Measurements from ENCODE around the gene TBC1D24.
"Not testable (repeated sequence)": the region's sequence is repeated elsewhere in the genome, so short reads cannot be mapped to it uniquely, and the experiment has no call there.

TBC1D24 gene

DNA sequence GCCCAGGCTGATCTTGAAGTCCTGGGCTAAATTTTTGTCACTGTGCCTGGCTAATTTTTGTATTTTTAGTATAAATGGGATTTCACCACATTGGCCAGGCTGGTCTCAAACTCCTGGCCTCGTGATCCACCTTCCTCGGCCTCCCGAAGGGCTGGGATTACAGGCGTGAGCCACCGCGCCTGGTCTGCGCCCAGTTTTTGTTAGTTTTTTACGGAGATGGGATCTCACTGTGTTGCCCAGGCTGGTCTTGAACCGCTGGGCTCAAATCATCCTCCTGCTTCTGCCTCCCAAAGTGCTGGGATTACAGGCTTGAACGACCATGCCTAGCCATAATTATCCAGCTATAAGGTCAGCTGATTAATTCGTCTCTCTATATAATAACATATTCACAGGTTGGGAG is 59.0 kb downstream of the TBC1D24 start:
- no peak for DNase-seq

DNA sequence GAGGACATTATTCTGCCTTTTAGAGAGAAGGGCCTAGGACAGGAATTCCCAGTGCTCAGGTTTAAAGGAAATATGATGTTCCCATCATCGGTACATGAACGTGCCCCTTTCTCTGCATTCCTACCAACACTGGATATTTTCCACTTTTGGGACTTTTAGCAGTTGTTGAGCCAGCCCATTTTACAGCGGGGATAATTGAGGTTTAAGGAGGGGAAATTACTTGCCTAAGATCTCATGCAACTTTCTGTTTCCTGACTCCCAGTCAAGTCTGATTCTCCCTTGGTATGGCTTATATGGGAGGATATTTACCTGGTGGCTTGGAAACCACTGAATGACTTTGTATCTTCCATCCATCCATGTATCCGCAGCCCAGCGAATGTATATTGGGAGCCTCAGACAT is 59.4 kb downstream of the TBC1D24 start:
- DNase-seq = not testable (repeated sequence)

DNA sequence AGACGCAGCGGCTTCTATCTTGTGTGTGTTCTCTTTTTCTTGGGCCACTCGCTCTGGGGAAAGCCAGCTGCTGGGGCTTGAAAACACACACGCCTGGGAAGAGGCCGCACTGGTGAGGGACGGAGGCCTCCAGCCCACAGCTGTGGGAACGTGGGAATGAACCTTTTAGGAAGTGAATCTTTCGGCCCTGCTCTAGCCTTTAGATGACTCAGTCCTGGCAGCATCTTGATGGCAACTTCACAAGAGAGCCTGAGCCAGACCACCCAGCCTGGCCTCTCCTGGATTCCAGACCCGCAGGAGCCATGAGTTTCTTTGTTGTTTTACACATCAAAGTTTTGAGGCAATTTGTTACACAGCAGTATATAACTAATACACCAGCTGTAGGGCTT is 60.7 kb downstream of the TBC1D24 start:
- peak; percentile 41 for DNase-seq

GRCh38 chr16:2537451-2538379 is 62.8 kb downstream of the TBC1D24 start, which contains the start of gene PDPK1:
Gene PDPK1, plus strand, starts transcription at chr16:2538021. Its CDS starts 92 bp downstream, at chr16:2538113.
- DNase-seq = peak; percentile 96

DNA sequence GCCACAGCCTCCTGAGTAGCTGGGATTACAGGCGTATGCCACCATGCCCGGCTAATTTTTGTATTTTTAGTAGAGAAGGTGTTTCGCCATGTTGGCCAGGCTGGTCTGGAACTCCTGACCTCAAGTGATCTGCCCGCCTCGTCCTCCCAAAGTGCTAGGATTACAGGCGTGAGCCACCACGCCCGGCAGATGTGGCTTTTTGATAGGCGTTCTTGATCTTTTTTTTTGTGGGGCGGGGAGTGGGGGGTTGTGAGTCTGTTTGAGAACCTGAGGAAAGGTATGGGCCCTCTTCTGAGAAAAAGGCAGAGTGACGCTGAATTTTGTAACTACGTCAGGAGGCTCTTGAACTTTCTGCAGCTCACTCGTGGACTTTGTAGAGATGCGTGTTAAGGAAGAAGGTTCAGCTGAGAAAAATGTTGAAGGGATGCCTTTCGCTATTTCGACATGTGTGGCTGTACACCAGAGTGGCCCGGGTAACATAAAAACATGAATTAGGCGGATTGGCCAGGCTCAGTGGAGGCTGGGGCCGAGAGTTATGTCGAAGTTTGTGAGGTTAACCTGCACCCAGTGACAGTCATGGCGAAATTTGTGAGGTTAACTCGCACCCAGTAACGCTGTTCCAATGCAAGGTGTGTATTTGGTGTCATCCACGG is 64.4 kb downstream of the TBC1D24 start:
- not testable (repeated sequence) for DNase-seq

GRCh38 chr16:2539845-2540458 is 65.0 kb downstream of the TBC1D24 start:
- DNase-seq = not testable (repeated sequence)

GRCh38 chr16:2540912-2541311 is 66.0 kb downstream of the TBC1D24 start:
- DNase-seq = peak; percentile 47

DNA sequence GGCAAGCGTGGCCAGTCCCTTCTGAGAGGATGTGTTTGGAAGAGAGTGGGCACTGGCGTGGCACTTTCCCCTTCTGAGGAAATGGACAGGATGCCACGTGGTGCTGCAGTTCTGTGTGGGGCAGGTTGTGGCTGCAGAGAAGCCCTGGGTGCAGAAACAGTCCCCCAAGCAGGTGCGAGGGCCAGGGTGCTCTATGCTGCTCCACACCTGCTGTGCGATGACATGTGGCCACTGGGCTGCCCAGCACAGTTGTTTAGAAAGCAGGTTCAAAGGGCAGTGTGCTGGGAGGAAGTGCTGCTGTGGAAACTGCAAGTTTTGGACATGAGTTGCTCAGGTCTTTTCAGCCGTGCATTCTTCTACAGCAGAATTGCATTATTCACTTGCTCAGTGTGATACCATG is 66.5 kb downstream of the TBC1D24 start:
- not testable (repeated sequence) for DNase-seq

- not testable (repeated sequence) for DNase-seq
These were observed 68.8 kb downstream of the TBC1D24 start for GRCh38 chr16:2543771-2544170.

DNA sequence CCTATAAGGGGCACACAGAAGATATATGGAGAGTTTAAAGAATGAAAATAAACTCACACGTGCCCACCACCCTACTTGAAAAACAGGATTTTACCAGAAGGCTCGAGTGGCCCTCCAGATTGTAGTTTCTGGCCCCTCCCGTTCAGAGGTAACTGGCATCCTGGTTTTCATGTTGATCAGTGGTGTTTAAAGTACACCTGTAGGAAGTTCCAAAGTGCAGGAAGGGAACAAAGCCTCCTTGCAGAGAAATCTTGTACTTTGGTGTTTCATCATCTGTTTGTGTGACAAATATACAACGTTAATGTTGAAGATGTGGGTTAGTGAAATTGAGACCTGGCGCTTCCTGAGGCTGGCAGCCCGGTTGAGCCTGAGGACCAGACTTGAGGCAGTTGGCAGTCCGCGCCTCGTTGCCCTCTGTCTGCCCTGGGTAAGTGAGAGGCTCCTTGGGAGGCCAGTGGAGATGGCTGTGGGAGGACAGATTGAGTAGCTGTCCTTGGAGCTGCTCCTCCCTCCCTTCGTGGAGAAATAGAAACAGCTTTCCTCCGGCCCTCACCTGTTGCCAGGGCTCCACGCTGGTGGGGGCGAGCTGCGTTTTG is 75.5 kb downstream of the TBC1D24 start:
- not testable (repeated sequence) for DNase-seq

- DNase-seq = not testable (repeated sequence)
These were observed 76.5 kb downstream of the TBC1D24 start for GRCh38 chr16:2551420-2551889.

- DNase-seq = not testable (repeated sequence)
These were observed 79.9 kb downstream of the TBC1D24 start for GRCh38 chr16:2554709-2555425.

Data from CD4-positive, alpha-beta T cell treated with Interferon gamma for 1 hour (primary cell).